DOHH2 (cell line): ENCODE results near the gene CAMTA1.

Source experiments
- EZH2phosphoT487 ChIP-seq: fragments of 200-600 bp; sonication (generic); IDR thresholded peaks from 2 replicates; pipeline ENCODE4 v1.6.1; 2017; ENCODE audit warnings: borderline replicate concordance, mild to moderate bottlenecking, antibody characterized with exemption, low read length, moderate library complexity, mixed read lengths
- TF ChIP-seq, protein P1 (sequence below): fragments of 200-600 bp; sonication (generic); IDR thresholded peaks from one replicate; pipeline ENCODE4 v1.5.1; 2014; ENCODE audit warnings: antibody characterized with exemption, mild to moderate bottlenecking, low read depth, low read length; ENCODE audit not compliant: poor library complexity, severe bottlenecking

DNA sequence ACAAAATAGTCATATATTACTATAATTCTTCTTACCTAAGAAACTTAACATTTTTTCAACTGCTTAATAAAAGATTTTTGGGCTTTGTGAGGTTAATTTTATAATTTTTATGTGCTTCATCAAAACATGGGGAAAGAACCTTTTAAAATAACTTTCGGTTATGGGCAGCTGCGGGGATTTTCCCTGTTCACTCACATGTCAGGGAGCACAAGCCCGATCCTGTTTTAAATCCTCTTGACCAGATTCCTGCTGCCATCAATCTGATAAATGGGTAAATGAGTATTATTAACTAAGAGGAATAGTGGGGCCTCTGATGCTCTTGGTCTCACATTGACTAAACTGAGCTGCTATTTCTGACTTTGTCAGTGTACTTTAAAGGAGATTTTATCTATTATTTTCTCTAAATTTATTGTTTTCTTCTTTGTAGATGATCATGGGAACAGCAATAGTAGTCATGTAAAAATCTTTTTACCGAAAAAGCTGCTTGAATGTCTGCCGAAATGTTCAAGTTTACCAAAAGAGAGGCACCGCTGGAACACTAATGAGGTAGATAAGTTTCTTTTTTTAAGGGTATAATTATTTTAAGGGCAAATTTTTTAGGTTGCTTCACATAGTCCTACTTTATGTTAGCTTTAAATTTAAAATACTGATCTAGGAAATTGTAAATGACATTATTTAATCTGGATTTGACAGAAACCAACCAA lies 39.6 kb downstream of the CAMTA1 start:
- TF ChIP-seq, protein P1, sequence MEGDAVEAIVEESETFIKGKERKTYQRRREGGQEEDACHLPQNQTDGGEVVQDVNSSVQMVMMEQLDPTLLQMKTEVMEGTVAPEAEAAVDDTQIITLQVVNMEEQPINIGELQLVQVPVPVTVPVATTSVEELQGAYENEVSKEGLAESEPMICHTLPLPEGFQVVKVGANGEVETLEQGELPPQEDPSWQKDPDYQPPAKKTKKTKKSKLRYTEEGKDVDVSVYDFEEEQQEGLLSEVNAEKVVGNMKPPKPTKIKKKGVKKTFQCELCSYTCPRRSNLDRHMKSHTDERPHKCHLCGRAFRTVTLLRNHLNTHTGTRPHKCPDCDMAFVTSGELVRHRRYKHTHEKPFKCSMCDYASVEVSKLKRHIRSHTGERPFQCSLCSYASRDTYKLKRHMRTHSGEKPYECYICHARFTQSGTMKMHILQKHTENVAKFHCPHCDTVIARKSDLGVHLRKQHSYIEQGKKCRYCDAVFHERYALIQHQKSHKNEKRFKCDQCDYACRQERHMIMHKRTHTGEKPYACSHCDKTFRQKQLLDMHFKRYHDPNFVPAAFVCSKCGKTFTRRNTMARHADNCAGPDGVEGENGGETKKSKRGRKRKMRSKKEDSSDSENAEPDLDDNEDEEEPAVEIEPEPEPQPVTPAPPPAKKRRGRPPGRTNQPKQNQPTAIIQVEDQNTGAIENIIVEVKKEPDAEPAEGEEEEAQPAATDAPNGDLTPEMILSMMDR = no peak
- no peak for TF ChIP-seq EZH2phosphoT487
